ENCODE measurements around the gene EHMT2.
A peak's percentile ranks its signal among the peaks of the same experiment; 100 is the strongest.

EHMT2 gene

GRCh38 chr6:31834367-31835250 is 62.9 kb downstream of the EHMT2 start:
- peak overlapping the region; percentile 96 to 98 (median 97) for H3K4me3 Mint-ChIP-seq
- no peak for TF ChIP-seq CTCF (IDR thresholded peaks at IDR 0.05; ENCODE audit: unreplicated experiment in 3 of 3)
- peaks cover 46% of the 10 kb centered on the region for H3K36me3 Mint-ChIP-seq (ENCODE audit: low read depth)
- H3K9me3 Mint-ChIP-seq = no peaks in the 10 kb centered on the region
- no peaks in the 10 kb centered on the region for H3K27me3 Mint-ChIP-seq (ENCODE audit: low read depth)
- peaks cover 51% of the 10 kb centered on the region for H3K4me1 Mint-ChIP-seq
- peak overlapping the region; percentile 99 to 100 (median 100) for H3K27ac Mint-ChIP-seq

GRCh38 chr6:31831350-31832215 is 65.9 kb downstream of the EHMT2 start:
- Mint-ChIP-seq H3K4me1 (peaks cover 41% of the 10 kb centered on the region), H3K27ac (peak overlapping the region; percentile 85 to 94 (median 92)), H3K36me3 (ENCODE audit: low read depth) (peaks cover 19% of the 10 kb centered on the region), H3K4me3 (peak overlapping the region; percentile 93 to 97 (median 97)), H3K9me3 (no peaks in the 10 kb centered on the region), H3K27me3 (ENCODE audit: low read depth) (no peaks in the 10 kb centered on the region)
- TF ChIP-seq CTCF (IDR thresholded peaks at IDR 0.05; ENCODE audit: unreplicated experiment in 3 of 3) = no peak

GRCh38 chr6:31830886-31831335 is 66.6 kb downstream of the EHMT2 start:
- TF ChIP-seq CTCF (IDR thresholded peaks at IDR 0.05; ENCODE audit: unreplicated experiment in 3 of 3) = no peak
- Mint-ChIP-seq H3K27ac (peak overlapping the region; percentile 85 to 94 (median 92)), H3K4me3 (peak overlapping the region; percentile 93 to 97 (median 97)), H3K36me3 (ENCODE audit: low read depth) (peaks cover 12% of the 10 kb centered on the region), H3K9me3 (no peaks in the 10 kb centered on the region), H3K4me1 (peaks cover 36% of the 10 kb centered on the region), H3K27me3 (ENCODE audit: low read depth) (no peaks in the 10 kb centered on the region)
